Measurements from ENCODE around the gene ANKRD55. TPM values are rescaled to one million over a fixed set of nuclear protein-coding genes. Genes with fewer than 3 reads are reported as not detected.

The ANKRD55 gene
- total and polyA plus RNA-seq, 7 donors = 1.8 to 1.9 TPM; not detected in 5

DNA sequence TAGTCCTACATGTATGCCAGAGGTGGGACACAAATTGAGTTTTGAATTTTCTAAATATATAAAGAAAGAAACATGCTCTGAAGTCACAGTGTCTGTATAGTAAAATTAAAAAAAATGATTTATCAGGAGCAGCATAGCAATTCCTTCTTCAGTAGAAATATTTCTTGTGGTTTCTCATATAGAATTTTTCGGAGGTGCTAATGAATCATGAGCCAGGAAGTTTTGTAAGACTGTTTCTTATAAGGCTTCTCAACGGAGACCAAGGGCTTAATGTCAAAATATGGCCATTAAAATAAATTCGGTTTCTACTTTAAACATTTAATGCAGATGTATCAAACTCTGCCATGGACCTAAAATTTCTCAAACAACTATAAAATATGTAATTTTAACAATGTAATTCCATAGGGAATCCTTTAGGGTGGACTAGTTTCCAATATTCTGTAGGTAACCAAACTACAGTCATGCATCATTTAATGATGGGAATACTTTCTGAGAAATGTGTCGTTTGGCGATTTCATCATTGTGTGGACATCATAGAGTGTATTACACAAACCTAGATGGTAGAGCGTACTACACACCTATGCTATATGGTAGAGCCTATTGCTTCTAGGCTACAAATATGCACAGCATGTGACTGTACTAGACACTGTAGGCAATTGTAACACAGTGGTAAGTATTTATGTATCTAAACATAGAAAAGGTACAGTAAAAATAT, 66.3 kb downstream of the ANKRD55 start:
- intact Hi-C loops (cut with DNase I) = no loop called here
- H3K4me3 ChIP-seq = no peak overlapping the region
- TF ChIP-seq EP300 (IDR thresholded peaks at IDR 0.05) (no peak), POLR2AphosphoS5 (IDR thresholded peaks at IDR 0.05) (no peak), POLR2A (IDR thresholded peaks at IDR 0.05) (no peak)
- TF ChIP-seq, protein P1, sequence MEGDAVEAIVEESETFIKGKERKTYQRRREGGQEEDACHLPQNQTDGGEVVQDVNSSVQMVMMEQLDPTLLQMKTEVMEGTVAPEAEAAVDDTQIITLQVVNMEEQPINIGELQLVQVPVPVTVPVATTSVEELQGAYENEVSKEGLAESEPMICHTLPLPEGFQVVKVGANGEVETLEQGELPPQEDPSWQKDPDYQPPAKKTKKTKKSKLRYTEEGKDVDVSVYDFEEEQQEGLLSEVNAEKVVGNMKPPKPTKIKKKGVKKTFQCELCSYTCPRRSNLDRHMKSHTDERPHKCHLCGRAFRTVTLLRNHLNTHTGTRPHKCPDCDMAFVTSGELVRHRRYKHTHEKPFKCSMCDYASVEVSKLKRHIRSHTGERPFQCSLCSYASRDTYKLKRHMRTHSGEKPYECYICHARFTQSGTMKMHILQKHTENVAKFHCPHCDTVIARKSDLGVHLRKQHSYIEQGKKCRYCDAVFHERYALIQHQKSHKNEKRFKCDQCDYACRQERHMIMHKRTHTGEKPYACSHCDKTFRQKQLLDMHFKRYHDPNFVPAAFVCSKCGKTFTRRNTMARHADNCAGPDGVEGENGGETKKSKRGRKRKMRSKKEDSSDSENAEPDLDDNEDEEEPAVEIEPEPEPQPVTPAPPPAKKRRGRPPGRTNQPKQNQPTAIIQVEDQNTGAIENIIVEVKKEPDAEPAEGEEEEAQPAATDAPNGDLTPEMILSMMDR (IDR thresholded peaks at IDR 0.05) = no peak
- H3K27ac ChIP-seq = no peak overlapping the region
- H3K4me1 ChIP-seq = no peaks in the 10 kb centered on the region
- peaks cover 0 to 6% (median 0%) of the 10 kb centered on the region in 3 donors for H3K27me3 ChIP-seq
- H3K36me3 ChIP-seq = no peaks in the 10 kb centered on the region
- WGBS, 2 donors = 82 to 87% methylated on average over 6 of the region's 6 CpGs
- no peaks in the 10 kb centered on the region for H3K9me3 ChIP-seq
- DNase-seq = no peak

DNA sequence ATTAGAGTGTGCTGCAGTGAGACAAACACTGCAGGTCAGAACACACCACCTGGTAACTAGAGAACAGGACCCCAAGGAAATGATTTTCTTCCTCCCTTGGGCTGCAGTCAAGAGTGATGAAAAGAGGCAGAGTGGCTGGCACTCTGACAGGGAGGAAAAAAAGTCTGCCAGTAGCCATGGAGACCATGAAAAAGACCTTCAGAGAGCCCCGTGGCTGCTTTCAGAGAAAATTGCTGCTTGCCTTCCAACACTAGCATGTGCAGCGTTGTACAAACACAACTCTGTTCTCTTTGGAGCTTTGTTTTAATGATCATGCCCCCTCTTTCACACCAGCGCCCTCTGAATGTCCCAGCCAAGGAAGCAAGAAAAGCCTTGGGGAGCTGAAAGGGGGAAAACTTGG, 68.8 kb downstream of the ANKRD55 start:
- intact Hi-C loops (cut with DNase I) = no loop called here
- no peak for DNase-seq

DNA sequence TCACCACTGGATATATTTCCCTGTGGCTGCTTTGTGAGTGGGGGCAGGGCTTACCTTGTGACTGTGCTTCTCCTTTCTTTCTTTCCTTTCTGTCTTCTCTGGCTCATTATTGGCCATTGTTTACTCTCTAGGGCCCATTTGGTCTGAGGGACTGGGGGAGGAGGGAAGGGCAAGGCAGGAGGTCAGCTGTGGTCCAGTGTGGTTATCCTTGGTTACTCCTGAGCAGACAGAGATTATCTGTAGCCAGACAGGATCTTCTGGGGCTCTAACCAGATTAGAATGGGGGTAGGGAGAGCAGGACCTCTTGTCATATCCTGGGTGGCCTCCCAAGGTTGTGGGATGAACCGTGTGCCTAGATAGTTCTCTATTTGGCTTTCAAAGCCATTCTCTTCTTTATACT, 71.2 kb downstream of the ANKRD55 start:
- Histone ChIP-seq H3K4me3 (no peak overlapping the region), H3K27ac (no peak overlapping the region), H3K9me3 (no peaks in the 10 kb centered on the region), H3K4me1 (no peaks in the 10 kb centered on the region), H3K27me3 (peaks cover 0 to 6% (median 0%) of the 10 kb centered on the region in 3 donors), H3K36me3 (no peaks in the 10 kb centered on the region)
- no peak for DNase-seq
- TF ChIP-seq EP300 (IDR thresholded peaks at IDR 0.05) = no peak
- TF ChIP-seq POLR2AphosphoS5 (IDR thresholded peaks at IDR 0.05) = no peak
- TF ChIP-seq, protein P1 (IDR thresholded peaks at IDR 0.05) = no peak
- TF ChIP-seq POLR2A (IDR thresholded peaks at IDR 0.05) = no peak
- intact Hi-C loops (cut with DNase I) = no loop called here
- WGBS, 2 donors = 81% methylated on average over 1 of the region's 1 CpG

More for the DNA sequence above, 68.8 kb downstream of the ANKRD55 start:
- Histone ChIP-seq H3K4me3 (no peak overlapping the region), H3K36me3 (no peaks in the 10 kb centered on the region), H3K27me3 (peaks cover 0 to 6% (median 0%) of the 10 kb centered on the region in 3 donors), H3K4me1 (no peaks in the 10 kb centered on the region), H3K9me3 (no peaks in the 10 kb centered on the region), H3K27ac (no peak overlapping the region)
- WGBS, 2 donors = 58 to 60% methylated on average over 3 of the region's 3 CpGs
- TF ChIP-seq EP300 (IDR thresholded peaks at IDR 0.05) (no peak), POLR2A (IDR thresholded peaks at IDR 0.05) (no peak), POLR2AphosphoS5 (IDR thresholded peaks at IDR 0.05) (no peak)
- TF ChIP-seq, protein P1 (IDR thresholded peaks at IDR 0.05) = no peak

DNA sequence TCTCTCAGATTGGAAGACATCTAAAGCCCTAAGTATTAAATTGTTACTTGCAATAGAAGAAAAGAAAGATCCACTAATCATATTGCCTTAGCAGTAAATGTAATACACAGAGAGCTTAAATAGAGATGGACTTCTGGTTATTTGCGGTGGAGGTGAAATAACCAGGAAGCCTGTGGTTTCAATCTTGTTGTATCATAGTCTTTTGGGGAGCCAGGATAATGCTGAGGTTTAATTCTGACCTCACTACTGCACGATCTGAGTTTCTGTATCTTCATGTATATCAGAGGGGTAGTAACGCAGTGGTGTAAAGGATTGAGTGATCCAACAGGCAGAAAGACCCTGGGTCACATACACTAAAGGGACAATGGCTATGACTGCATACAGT, 71.7 kb downstream of the ANKRD55 start:
- Histone ChIP-seq H3K9me3 (no peaks in the 10 kb centered on the region), H3K36me3 (no peaks in the 10 kb centered on the region), H3K27ac (no peak overlapping the region), H3K27me3 (peaks cover 0 to 6% (median 0%) of the 10 kb centered on the region in 3 donors), H3K4me3 (no peak overlapping the region), H3K4me1 (no peaks in the 10 kb centered on the region)
- DNase-seq = no peak
- intact Hi-C loops (cut with DNase I) = no loop called here
- TF ChIP-seq POLR2AphosphoS5 (IDR thresholded peaks at IDR 0.05) (no peak), EP300 (IDR thresholded peaks at IDR 0.05) (no peak), POLR2A (IDR thresholded peaks at IDR 0.05) (no peak)
- TF ChIP-seq, protein P1 (IDR thresholded peaks at IDR 0.05) = no peak
- 70 to 85% methylated on average over 3 of the region's 3 CpGs for WGBS, 2 donors

Data from sigmoid colon (tissue), 7 donors.